Kidney tubule cell (primary cell): Measurements from ENCODE around the gene ARHGEF38.
A peak's percentile ranks its signal among the peaks of the same experiment; 100 is the strongest.
"Not testable (repeated sequence)": the region's sequence is repeated elsewhere in the genome, so short reads cannot be mapped to it uniquely, and the experiment has no call there.

Experiments
- DNase-seq: peaks from one replicate; pipeline ENCODE4 v3.0.0-alpha.2; 2018; ENCODE audit warnings: low spot score

ARHGEF38 gene

DNA sequence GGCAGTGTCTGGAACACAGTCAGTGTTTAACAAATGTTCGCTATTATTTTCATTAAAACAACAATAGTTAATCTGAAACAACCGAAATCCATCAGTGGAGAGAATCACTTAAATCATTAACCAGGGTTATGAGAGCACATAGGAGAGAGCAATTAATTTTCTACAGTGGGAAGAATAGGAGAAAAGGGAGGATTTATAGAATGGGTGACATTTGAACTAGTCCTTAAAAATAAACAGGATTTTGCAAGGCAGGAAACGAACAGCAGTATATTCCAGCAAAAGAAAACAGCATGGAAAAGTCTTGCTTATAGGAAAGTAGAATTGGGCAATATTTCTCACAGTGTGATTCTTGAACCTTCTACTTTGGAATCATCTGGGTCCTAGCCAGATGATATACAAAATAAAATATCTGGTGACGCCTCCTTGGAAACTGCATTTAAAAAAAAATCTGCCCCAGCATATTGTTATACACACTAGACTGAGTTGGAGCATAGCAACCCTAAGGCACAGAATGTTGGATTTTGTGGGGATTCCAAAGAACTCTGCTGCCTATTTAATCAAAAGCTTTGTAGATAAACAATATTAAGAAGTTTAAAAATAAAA, 100.0 kb downstream of the ARHGEF38 start:
- DNase-seq, result peak; percentile 14

DNA sequence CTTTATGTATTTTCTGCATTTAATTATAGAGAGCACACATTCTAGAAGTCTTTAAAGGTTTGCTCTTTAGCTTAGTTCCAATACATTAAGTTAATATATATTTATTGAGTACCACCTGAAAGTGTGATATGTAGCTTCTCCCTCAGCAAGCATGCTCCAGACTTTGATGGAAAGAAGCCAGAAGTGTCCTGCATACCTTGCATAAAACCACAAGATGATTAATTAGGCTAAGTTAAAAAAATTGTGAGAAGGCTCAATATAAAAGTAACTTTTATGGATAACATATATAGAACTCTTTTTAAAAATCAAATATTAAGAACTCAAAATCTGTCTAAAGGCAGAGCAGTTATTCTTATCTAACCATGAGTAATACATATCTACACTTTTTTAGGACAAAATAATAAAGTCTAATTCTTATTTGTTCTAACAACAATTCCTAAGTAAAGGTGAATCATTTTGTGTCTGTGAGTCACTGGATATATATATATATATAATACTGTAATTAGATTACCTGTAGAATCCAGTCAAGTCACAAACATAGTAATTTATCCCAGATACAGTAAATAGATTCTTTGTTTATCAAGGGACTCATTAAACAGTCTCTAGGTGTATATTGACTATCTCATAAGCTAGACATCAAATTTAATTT, 104.8 kb downstream of the ARHGEF38 start:
- DNase-seq, result no peak

GRCh38 chr4:105659190-105659589, 106.8 kb downstream of the ARHGEF38 start:
- no peak for DNase-seq

DNA sequence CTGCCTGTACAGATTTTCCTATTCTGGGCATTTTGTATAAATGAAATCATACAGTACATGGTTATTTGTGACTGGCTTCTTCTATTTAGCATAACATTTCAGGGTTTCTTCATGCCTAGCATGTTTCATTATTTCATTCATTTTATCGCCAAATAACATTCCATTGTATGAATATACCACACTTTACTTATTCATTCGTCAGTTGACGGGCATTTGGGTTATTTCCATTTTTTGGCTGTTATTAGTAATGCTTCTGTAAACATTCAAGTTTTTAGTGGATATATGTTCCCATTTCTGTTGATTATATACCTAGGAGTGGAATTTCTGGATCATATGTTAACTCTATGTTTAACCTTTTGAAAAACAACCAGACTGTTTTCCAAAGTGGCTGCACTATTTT, 108.6 kb downstream of the ARHGEF38 start:
- no peak for DNase-seq

GRCh38 chr4:105662935-105663675, 110.7 kb downstream of the ARHGEF38 start:
- DNase-seq, result no peak

DNA sequence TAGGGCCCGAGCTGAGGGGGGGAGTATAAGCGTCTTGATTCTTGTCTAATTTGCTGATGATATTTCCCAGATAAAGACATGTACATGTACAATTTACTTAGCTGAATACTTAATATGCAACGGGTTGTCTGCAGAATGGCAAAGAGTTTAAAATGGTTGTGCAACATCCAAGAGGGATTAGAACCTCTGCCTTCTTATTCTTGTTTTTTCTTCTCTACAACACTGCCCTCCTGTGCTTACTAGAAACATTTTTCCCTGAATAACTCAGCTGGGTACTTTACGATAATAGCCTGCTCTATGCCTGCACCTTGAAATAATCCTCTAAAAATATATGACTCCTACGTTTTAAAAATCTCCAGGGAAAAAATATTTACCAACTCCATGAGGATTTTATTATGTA, 114.3 kb downstream of the ARHGEF38 start:
- peak; percentile 48 for DNase-seq

DNA sequence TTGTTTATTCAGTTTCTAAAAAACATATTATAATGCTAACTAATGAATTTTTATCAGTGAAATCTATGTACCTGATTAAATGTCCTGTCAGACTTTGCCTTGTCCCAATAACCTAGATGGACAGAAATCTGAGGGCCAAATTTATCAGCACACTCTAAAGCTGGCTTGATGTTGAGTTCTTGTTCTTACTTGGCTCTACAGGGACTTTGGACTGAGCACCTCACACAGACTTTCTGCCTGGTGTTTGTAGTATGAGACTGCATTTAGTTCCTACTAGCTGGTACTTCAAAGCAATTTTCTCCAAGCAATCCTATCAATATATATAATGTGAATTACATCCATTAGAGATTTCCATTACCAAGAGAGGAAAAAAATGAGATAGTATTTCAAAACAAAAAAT, 118.3 kb downstream of the ARHGEF38 start:
- no peak for DNase-seq

- no peak for DNase-seq
Measured at GRCh38 chr4:105671301-105671700, 118.9 kb downstream of the ARHGEF38 start.

GRCh38 chr4:105674011-105674410, 121.6 kb downstream of the ARHGEF38 start:
- DNase-seq, result no peak

DNA sequence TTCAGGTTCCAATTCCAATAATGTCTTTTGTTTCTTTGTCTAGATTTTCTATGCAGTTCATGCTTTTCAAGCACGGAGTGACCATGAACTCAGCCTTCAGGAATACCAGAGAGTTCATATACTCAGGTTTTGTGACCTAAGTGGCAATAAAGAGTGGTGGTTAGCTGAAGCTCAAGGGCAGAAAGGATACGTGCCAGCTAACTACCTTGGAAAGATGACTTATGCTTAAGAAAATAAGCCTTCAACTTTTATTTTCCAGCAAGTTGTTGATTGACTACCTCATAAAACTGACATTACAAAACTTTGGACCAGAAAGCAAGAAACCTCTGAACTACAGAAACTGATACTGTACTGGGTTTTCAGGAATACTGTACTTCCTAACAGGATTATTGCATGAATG, 125.3 kb downstream of the ARHGEF38 start:
- peak; percentile 16 for DNase-seq

DNA sequence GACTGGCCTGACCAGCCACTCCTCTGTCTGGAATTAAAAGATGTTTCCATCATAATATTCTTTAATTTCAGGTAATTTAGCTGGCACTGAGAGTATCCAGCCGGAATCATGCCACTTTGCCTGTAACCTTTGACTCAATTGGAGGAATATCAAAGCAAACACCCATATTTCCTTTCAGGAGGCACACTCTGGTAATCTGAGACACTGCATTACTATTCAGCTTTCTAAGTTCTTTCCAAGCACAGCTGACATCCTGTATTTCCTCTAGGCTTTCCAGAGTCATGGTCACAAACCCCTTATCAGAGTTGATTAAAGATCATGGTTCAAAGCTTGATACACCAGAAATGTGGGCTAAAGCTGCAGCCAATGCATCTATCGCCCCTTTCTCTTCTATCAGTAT, 126.8 kb downstream of the ARHGEF38 start:
- peak; percentile 23 for DNase-seq

- no peak for DNase-seq
Measured at GRCh38 chr4:105683038-105683437, 130.6 kb downstream of the ARHGEF38 start.

GRCh38 chr4:105686571-105686970, 134.2 kb downstream of the ARHGEF38 start:
- DNase-seq, result no peak

GRCh38 chr4:105694812-105695211, 142.4 kb downstream of the ARHGEF38 start:
- DNase-seq, result not testable (repeated sequence)

- DNase-seq, result not testable (repeated sequence)
Measured at GRCh38 chr4:105695832-105696231, 143.4 kb downstream of the ARHGEF38 start.

- no peak for DNase-seq
Measured at GRCh38 chr4:105698607-105699006, 146.2 kb downstream of the ARHGEF38 start.

- no peak for DNase-seq
Measured at GRCh38 chr4:105707782-105708180, 155.4 kb downstream of the ARHGEF38 start.

- DNase-seq, result peak; percentile 92
Measured at GRCh38 chr4:105708181-105709080, 156.0 kb downstream of the ARHGEF38 start, which contains the start of the genes GSTCD and INTS12. TSS of gene GSTCD (plus strand) at chr4:105708784. CDS start at chr4:105717614, 8,830 bp downstream. TSS of gene INTS12 (minus strand) at chr4:105708689. CDS start at chr4:105700005, 8,684 bp downstream.

- DNase-seq, result peak; percentile 25
Measured at GRCh38 chr4:105709081-105709450, 156.6 kb downstream of the ARHGEF38 start.

DNA sequence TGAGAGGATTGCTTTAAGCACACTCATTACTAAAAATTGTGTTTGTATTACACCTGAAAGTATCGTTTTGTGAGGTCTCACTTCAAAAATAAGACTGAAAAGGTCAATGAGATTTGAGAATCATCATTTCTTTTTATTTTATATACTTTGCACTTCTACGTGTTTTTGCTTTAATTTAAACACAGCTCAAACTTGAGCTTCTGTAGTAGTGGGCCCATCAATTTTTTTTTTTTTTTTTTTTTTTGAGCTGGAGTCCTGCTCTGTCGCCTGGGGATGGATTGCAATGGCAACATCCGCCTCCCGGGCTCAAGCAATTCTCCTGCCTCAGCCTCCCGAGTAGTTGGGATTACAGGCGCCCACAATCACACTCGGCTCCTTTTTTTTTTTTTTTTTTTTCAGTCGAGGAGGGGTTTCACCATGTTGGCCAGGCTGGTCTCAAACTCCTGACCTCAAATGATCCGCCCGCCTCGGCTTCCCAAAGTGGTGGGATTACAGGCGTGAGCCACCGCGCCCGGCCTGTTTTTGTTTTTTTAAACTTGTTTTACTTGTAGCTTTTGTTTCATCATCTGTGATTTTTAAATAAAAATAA, 157.7 kb downstream of the ARHGEF38 start:
- no peak for DNase-seq

- DNase-seq, result peak; percentile 17
Measured at GRCh38 chr4:105710678-105711077, 158.3 kb downstream of the ARHGEF38 start.

- peak; percentile 30 for DNase-seq
Measured at GRCh38 chr4:105712766-105713165, 160.3 kb downstream of the ARHGEF38 start.
